Measurements from ENCODE around the gene GLS. TPM values are rescaled to one million over a fixed set of nuclear protein-coding genes. Genes with fewer than 3 reads are reported as not detected.
A peak's percentile ranks its signal among the peaks of the same experiment; 100 is the strongest.

Gene GLS
- total RNA-seq, 2 donors from 2014 or later: 415 to 476 TPM

DNA sequence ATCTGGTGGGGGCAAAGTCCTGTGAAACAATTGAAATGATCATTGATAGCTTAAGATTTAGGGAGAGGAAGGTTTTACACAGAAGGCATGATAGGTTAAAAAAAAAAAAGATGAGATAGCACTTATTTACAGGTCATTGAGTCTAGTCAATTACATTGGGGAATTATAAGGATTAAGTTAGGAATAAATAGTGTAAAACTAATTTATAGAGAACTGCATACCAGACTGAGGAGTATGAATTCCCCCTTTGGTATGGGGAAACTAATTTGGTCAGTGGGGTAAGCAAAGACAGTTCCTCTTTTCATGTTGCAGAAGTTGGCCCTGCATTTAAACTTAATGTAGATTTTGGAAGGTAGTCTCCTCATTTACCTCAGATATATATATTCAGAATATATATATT, 10.8 kb downstream of the GLS start:
- Histone ChIP-seq H3K9me3 (no peaks in the 10 kb centered on the region), H3K27me3 (replicated peaks; ENCODE audit: insufficient read depth) (no peaks in the 10 kb centered on the region), H3K4me3 (no peak overlapping the region), H3K4me1 (ENCODE audit: control insufficient read depth in 1 of 2, low read depth in 2 of 2) (peaks cover 65 to 86% of the 10 kb centered on the region in 2 donors), H3K27ac (peak overlapping the region; percentile 33 to 47), H3K36me3 (peaks cover 7% of the 10 kb centered on the region)
- ATAC-seq (ENCODE audit: insufficient number of reproducible peaks, low FRiP score, low read depth) (no peak), DNase-seq (ENCODE audit: low spot score) (no peak)
- TF ChIP-seq, protein P1, sequence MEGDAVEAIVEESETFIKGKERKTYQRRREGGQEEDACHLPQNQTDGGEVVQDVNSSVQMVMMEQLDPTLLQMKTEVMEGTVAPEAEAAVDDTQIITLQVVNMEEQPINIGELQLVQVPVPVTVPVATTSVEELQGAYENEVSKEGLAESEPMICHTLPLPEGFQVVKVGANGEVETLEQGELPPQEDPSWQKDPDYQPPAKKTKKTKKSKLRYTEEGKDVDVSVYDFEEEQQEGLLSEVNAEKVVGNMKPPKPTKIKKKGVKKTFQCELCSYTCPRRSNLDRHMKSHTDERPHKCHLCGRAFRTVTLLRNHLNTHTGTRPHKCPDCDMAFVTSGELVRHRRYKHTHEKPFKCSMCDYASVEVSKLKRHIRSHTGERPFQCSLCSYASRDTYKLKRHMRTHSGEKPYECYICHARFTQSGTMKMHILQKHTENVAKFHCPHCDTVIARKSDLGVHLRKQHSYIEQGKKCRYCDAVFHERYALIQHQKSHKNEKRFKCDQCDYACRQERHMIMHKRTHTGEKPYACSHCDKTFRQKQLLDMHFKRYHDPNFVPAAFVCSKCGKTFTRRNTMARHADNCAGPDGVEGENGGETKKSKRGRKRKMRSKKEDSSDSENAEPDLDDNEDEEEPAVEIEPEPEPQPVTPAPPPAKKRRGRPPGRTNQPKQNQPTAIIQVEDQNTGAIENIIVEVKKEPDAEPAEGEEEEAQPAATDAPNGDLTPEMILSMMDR (IDR thresholded peaks at IDR 0.05): no peak

DNA sequence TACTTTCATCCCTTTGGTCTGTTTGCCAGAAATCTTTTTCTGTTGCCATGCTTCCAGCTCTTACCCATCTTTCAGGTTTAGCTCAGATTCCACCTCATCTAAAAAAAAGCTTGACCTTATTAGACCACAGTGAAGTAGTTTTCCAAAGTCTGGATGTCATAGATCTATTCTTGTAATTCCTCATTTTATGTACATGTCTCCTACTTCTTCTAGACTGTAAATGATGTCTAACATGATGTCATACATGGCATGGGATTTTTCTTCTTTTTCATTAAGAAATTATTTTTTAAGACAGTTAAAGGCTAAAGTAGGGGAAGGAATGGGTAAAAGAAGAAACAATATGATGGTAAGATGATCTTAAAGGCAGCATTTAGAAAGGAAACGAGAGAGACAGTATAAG, 11.3 kb downstream of the GLS start:
- Histone ChIP-seq H3K27me3 (replicated peaks; ENCODE audit: insufficient read depth) (no peaks in the 10 kb centered on the region), H3K27ac (peak overlapping the region; percentile 47 to 52), H3K4me1 (ENCODE audit: control insufficient read depth in 1 of 2, low read depth in 2 of 2) (peaks cover 70 to 89% of the 10 kb centered on the region in 2 donors), H3K4me3 (no peak overlapping the region), H3K9me3 (no peaks in the 10 kb centered on the region), H3K36me3 (peaks cover 12% of the 10 kb centered on the region)
- ATAC-seq (ENCODE audit: insufficient number of reproducible peaks, low FRiP score, low read depth) (no peak), DNase-seq (ENCODE audit: low spot score) (no peak)
- TF ChIP-seq, protein P1 (IDR thresholded peaks at IDR 0.05): no peak

DNA sequence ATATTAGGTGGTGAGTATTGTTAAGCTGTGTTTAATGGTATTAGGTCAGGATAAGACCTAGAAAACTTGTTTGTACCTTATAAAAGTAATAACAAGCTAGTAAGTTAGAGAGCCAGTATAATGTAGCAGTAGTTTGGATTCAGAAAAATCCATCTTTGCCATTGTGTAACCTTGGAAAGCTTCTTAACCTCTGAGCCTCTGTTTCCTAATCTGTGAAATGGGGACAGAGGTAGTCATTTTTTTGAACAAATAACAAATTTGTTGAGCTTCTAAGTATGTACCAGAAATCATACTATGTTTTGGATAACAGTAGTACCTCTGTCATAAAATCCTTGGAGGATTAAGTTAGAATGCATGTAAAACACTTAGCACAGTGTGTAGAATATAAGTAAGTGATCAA, 12.5 kb downstream of the GLS start:
- Histone ChIP-seq H3K4me3 (peak overlapping the region; percentile 19), H3K9me3 (no peaks in the 10 kb centered on the region), H3K27me3 (replicated peaks; ENCODE audit: insufficient read depth) (no peaks in the 10 kb centered on the region), H3K4me1 (ENCODE audit: control insufficient read depth in 1 of 2, low read depth in 2 of 2) (peaks cover 79 to 89% of the 10 kb centered on the region in 2 donors), H3K27ac (peak overlapping the region; percentile 2 to 34), H3K36me3 (peaks cover 14% of the 10 kb centered on the region)
- no peak for DNase-seq (ENCODE audit: low spot score)
- TF ChIP-seq, protein P1 (IDR thresholded peaks at IDR 0.05): no peak
- no peak for ATAC-seq (ENCODE audit: insufficient number of reproducible peaks, low FRiP score, low read depth)

- H3K27ac ChIP-seq: peak overlapping the region in 1 of 2 donors; percentile 0
- peaks cover 56 to 63% of the 10 kb centered on the region in 2 donors for H3K4me1 ChIP-seq (ENCODE audit: control insufficient read depth in 1 of 2, low read depth in 2 of 2)
- H3K27me3 ChIP-seq (replicated peaks; ENCODE audit: insufficient read depth): no peaks in the 10 kb centered on the region
- H3K36me3 ChIP-seq: peaks cover 22% of the 10 kb centered on the region
- DNase-seq (ENCODE audit: low spot score) (no peak), ATAC-seq (ENCODE audit: insufficient number of reproducible peaks, low FRiP score, low read depth) (no peak)
- TF ChIP-seq, protein P1 (IDR thresholded peaks at IDR 0.05): no peak
- H3K9me3 ChIP-seq: no peaks in the 10 kb centered on the region
- no peak overlapping the region for H3K4me3 ChIP-seq
Measured at GRCh38 chr2:190896477-190896876, 15.9 kb downstream of the GLS start.

DNA sequence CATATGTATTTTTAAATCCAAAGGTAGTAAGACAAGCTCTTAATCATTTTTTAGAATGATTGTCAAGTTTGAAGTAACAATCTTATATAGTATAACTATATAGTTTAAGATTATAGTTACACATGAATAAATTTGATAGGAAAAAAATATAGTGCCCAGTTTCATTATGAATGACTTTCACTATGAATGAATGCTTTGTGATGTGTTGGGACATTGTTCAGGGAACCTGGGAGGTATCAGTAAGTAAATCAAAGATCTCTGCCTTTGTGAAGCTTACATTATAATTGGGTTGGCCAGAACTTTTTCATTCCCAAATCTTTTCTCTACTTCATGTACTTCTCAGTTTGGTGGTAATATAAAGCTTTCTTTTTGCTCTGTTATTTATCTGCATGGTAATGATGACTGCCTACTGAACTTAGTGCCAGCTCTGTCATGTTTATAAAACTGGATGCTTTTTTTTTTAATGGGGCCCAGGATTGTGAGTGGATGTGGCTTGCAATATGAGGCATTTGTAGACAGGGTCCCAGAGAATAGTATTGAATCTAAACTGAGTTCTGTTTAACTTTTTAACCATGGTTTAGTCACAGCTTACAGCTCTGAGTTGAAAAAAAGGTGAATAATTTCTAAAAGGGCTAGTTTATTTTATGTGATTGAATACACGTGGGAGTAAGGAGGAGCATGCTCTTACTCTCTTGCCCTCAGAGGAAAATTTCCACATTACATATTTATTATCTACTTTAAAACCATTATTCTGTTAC, 23.3 kb downstream of the GLS start:
- H3K36me3 ChIP-seq: peaks cover 12% of the 10 kb centered on the region
- peaks cover 15 to 29% of the 10 kb centered on the region in 2 donors for H3K4me1 ChIP-seq (ENCODE audit: control insufficient read depth in 1 of 2, low read depth in 2 of 2)
- H3K9me3 ChIP-seq: no peaks in the 10 kb centered on the region
- DNase-seq (ENCODE audit: low spot score) (no peak), ATAC-seq (ENCODE audit: insufficient number of reproducible peaks, low FRiP score, low read depth) (no peak)
- H3K27me3 ChIP-seq (replicated peaks; ENCODE audit: insufficient read depth): no peaks in the 10 kb centered on the region
- TF ChIP-seq, protein P1 (IDR thresholded peaks at IDR 0.05): no peak
- H3K27ac ChIP-seq: peak overlapping the region in 1 of 2 donors; percentile 15
- H3K4me3 ChIP-seq: no peak overlapping the region

Measured in thoracic aorta (tissue), 2 donors.